H1 (cell line): ENCODE results near the gene SYNJ2. TPM values are rescaled to one million over a fixed set of nuclear protein-coding genes. Genes with fewer than 3 reads are reported as not detected.

Source experiments
- E2F6 ChIP-seq: IDR thresholded peaks from 2 replicates; pipeline ENCODE4 v1.6.1; 2012; ENCODE audit warnings: inconsistent platforms
- polyA plus RNA-seq, 7 experiments: library from polyadenylated mRNA; depleted of rRNA in 3 of 7; stranded (reverse) in 5 of 7; unstranded in 2 of 7; fragments of >200 nt in 5 of 7; fragments of 200-250 nt in 2 of 7; gene quantifications; 1 replicate in 5 of 7; 2 replicates in 1 of 7; 4 replicates in 1 of 7; pipeline versions ENCODE4 v1.2.1 to v1.2.3, GENCODE V29; 2011 to 2013; ENCODE audit warnings: missing spikeins in 2 of 7, mixed read lengths in 2 of 7
- total RNA-seq: library from RNA; stranded (reverse); fragmentation: NEBNext Ultra II Directional; extraction: Animal tissue kit (Norgen Biotek cat#: 25700); gene quantifications from 2 replicates; pipeline ENCODE4 v1.2.1, GENCODE V29; 2021

The SYNJ2 gene
- total and polyA plus RNA-seq, 2 of the 8 experiments (the other 6 are each of a cell fraction or from before 2014, with no cell fraction given), result 3.7 to 13.9 TPM

GRCh38 chr6:158142789-158143188 is 161.1 kb downstream of the SYNJ2 start (continued):
- no peak for TF ChIP-seq E2F6
